DND-41 (cell line): ENCODE measurements around the gene U2AF2.

Source experiments
- CTCF ChIP-seq: IDR thresholded peaks from 2 replicates; pipeline ENCODE4 v1.5.1; 2012; ENCODE audit warnings: borderline replicate concordance, low read length, moderate library complexity, mild to moderate bottlenecking; ENCODE audit not compliant: poor library complexity, severe bottlenecking; ENCODE audit errors: extremely low read depth
- EZH2 ChIP-seq: IDR thresholded peaks from 3 replicates; pipeline ENCODE4 v1.6.1; 2012; ENCODE audit warnings: borderline replicate concordance, low read depth, mild to moderate bottlenecking, moderate library complexity, low read length, inconsistent platforms; ENCODE audit not compliant: severe bottlenecking

GRCh38 chr19:55677572-55678028 is 22.8 kb downstream of the U2AF2 start:
- no peak for TF ChIP-seq CTCF
- no peak for TF ChIP-seq EZH2
